HG03469 (cell line): Measurements from ENCODE around the gene CCNI.
"Not testable (repeated sequence)": the region's sequence is repeated elsewhere in the genome, so short reads cannot be mapped to it uniquely, and the experiment has no call there.

ENCODE experiments used
- ATAC-seq: cut with Tn5 transposase; IDR thresholded peaks from one replicate; pipeline ENCODE4 v1.9.1; 2021; ENCODE audit warnings: mild to moderate bottlenecking, moderate library complexity, moderate number of reproducible peaks; ENCODE audit not compliant: unreplicated experiment

CCNI gene, protein sequence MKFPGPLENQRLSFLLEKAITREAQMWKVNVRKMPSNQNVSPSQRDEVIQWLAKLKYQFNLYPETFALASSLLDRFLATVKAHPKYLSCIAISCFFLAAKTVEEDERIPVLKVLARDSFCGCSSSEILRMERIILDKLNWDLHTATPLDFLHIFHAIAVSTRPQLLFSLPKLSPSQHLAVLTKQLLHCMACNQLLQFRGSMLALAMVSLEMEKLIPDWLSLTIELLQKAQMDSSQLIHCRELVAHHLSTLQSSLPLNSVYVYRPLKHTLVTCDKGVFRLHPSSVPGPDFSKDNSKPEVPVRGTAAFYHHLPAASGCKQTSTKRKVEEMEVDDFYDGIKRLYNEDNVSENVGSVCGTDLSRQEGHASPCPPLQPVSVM

DNA sequence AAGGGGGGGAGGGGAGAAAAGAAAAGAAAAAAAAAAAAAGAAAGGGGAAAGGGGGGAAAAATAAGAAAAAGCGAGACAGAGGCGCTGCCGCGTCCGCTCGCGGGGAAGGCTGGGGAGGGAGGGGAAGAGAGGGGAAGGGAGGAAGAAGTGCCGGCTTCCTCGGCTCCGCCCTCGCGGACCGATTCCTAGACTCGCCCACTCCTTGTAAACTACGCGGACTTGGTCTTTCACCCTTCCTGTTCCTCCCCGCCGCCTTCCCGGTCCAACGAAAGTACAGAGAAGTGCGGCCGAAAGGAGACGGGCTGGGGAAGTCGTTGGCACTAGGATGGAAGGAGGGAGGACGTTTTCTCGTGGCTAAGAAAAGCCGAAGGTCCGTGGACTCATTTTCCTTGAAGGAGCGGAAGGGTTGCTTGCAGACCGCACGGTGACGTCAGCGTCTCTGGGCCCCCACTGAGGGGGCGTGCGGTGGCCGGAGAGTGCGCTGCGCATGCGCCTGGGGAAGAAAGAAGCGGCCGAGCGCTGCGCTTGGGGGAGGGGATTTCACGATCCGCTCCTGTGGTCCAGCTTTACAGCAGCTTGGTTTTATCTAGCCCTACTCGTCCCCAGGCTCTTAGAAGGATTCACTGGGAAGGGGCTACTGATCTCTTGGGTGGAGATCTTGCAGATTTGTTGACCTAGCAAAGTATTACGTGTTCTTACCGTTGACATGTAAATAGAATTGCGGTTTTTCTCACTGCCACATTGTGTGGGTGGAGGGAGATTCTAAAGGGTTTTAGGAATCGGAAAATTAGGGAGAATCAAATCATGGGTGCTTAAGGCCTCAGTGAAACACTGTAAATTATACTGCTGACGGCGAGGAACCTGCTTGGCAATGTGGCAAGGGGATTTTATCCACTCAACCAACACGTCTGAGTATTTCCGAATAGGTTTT lies at the start of gene CCNI:
Gene CCNI, minus strand, starts transcription at position 121 of the 931 bp plus-strand sequence. CDS start 9,627 bp downstream, outside the sequence.
- peak; percentile 39 for ATAC-seq

DNA sequence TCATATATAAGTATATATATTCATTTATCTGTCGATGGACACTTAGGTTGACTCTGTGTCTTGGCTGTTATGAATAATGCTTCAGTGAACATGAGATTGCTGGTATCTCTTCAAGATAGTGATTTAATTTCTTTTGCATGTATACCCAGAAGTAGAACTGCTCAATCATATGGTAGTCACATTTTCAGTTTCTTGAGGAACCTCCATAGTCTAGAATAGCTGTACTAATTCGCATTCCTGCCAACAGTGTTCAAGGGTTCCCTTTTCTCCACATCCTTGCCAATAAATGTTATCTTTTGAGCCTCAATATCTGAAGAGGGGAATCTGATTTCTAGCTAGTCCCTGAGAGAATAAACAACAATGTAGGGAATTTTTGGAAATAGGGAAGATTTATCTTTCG lies 48.8 kb upstream of the CCNI start:
- no peak for ATAC-seq

DNA sequence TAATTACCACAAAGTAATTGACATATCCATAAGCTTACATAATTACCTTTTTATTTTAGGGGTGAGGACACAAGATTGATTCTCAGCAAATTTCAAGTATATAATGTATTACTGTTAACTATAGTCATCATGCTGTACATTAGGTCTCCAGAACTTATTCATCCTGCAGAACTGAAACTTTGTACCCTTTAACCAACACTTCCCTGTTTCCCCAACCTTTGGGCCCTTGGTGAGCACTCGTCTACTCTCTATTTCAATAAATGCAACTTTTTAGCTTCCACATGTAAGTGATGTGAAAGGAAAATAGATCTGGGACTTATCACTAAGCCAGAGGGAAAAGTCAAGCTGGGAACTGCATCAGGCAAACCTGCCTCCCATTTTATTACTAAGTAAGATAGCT lies 47.6 kb upstream of the CCNI start:
- no peak for ATAC-seq

DNA sequence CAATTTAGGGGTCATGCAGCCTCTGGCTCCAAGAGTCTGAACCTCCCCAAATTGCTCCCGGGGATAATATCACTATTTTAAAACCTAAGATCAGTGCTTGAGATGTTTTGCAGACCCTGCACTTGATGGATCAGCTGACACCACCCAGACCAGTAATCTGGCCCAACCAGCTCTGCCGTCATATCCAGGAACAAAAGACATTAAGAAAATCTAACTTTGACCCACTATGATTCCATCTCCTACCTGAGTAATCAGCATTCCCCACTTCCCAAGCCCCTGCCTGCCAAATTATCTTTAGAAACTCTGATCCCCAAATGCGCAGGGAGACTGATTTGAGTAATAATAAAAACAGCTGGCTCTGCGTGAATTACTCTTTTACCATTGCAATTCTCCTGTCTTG lies 46.9 kb upstream of the CCNI start:
- ATAC-seq, result no peak

DNA sequence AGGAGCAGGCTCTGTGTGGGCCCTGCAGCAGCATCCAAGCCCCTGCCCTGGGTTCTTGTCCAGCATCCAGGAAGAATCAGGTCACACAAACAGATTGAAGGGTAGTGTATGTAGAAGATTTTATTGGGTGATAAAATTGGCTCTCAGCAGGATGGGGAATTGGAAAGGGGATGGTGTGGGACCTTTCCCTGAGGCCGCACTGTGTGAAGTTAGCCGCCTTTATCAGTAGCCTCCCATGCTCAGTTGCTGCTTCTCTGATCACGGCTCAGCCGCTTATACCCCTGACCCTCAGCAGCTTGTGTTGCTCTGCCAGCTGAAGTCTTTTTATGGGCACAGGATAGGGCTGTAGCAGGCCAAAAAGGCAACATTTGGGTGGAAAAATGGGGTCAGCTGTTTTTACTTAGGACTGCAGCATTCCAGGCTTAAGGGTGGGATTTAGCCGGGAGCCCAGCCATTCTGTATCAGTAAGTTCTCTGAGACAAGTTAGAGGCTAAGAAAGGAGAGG lies 46.0 kb upstream of the CCNI start:
- no peak for ATAC-seq

DNA sequence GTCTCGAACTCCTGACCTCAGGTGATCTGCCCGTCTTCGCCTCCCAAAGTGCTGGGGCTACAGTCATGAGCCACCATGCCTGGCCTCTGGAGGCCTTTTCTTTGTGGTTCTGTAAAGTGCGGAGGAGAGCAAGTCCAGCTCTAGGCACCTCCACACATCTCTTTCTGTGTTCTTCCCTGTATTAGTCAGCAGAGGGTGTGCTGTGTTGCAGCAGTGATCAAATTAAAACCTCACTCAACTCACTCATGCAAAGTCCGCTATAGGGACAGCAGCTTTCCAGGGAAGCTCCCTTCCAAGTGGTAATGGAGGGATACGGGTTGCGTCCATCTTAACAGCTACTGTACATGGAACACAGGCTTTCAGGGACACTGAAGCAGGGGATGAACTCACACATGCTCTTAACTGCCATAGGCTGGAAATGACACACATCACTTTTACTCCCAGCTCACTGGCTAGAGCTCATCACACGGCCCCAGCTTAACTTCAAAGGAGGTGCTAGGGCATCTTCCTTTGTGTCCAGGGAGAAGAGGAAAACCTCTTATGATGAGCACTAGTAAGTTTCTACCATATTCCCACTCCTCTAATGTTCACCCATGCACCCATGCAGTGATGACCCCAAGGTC lies 45.2 kb upstream of the CCNI start:
- peak; percentile 86 for ATAC-seq

DNA sequence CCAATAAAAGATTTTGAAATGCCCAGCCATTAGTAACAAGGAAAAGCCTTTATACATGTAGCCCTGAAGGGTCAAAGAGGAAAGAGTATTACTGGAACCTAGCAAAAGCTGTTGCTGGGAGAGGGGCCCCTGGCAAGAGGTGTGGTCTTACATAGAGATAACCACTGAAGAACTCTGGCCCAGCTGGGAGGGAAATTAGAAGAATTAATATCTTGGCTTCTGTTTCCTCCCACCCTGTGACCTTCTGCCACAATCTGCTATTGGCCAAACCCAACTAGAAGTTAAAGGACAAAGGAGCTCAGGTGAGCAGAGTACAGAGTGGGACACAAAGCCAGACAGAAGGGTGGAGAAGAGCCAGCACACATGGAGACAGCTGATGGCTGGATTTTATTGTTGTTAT lies 41.9 kb upstream of the CCNI start:
- ATAC-seq, result no peak

DNA sequence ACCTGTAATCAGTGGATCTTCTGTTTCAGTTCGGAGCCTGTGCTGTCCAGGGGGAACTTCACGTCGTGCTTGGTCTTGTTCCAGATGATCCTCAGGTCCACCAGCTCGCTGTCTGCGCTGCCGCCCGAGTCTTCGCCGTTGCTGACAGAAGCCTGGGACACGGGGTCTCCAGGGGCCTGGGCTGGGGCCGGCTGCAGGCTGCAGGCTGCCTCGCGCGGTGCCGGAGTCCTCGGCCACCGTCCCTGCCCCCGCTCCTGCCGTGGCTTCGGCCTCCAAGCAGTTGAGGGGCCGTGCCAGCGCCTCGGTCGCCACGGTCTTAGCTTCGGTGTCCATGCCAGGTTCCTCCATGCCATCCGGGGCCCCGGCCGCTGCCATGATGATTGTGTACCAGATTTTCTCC lies 37.3 kb upstream of the CCNI start:
- ATAC-seq, result no peak

DNA sequence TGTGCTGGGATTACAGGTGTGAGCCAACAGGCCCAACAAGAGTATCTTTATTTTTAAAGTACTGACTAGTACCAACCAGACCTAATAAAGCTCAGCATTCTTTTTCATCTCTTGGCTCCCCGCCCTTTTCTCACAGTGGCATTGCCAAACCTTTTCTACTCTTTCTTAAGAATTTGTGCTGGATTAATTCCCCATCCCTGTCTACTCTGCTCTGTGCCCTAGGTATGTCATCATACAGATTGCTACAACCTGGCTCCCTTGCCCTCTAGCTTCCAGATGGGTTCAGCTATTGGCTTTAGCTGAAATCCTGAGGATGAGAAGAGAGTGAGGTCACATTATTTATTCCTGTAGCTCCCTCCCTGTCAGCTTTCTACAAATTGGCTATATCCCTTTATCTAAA lies 34.9 kb upstream of the CCNI start:
- no peak for ATAC-seq

DNA sequence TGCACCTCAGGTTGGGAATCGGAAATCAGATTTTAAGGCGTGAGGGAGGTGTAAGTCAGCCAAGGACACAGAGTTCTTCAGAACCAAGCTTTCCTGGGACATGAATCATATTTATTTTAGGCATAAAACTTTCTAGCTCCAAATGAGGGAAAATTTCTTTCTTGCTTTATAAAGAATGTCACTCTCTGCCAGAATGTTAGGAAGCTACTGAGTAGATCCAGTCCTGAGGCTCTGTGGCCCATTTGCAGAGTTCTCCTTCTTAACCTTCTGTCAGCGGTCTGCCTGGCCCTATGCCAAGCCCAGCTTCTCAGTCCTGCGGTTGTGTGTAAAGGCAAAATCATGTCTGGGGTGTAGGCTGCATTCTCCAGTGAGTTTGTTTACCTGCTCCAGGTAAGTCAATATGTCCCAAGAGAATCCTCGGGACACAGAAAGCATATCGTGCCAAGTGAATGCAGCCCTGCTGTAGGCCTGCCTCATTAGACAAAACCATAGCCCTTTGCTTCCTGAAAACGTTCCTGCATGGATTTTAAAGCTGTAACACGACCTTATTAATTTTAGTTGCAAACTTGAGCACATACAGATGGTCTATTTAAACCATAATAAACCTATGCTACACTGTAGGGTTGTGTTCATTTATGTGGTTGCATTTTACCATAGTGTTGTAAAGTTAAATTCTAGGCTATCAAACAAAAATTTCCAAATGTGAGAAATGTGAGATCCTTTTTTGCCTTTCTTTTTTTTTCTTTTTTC lies 29.2 kb upstream of the CCNI start:
- ATAC-seq, result no peak

DNA sequence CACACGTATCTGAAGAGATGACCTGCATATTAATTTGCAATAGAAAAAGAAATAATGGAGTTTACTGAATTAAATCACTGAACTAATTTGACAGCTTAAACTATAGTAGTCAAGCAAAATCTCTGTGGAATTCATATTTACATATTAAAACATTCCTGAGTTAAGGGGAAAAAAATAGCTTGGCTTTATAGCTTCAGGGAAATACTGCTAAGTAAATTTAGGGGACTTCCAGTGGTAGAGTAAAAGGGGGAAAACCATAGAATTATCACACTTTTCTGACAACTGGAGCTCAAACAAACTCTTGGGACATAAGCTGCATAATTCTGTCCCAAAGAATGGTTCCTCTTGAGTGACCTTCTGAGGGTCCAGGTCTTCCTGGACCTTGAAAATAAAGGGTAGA lies 28.6 kb upstream of the CCNI start:
- ATAC-seq, result no peak

DNA sequence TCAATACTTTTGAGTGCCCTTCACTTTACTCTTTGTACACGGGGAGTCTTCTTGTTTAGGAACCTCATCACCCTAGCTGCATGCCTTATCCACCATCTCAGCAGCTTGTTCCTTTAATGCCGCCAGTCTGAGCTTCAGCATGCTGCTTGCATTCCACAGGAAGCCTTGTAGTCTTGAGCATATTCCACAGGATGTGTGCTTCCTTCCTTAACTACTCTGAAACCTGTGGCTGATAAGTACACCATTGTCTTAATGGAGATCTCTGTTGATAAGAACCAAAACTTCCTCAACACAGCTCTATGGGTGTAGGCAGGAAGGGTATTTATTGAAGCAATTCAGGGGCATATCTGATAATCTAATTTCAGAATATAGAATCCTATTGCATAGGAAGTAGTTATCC lies 24.4 kb upstream of the CCNI start:
- ATAC-seq, result no peak

DNA sequence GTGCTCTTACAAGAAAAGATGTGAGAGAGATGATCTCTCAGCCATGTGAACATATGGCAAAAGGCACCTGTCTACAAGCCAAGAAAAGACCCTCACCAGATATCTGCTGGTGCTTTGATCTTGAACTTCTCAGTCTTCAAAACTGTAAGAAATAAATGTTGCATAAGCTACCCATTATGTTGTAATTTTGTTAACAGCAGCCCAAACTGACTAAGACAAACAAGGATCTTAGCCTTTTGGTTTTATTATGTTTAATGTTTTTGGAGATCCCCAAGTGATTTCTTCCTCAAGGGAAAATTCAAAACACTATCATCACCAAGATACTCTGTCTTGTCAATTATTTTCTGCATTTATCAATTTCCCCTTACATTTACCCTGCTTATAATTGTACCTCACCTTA lies 21.8 kb upstream of the CCNI start:
- ATAC-seq, result no peak

DNA sequence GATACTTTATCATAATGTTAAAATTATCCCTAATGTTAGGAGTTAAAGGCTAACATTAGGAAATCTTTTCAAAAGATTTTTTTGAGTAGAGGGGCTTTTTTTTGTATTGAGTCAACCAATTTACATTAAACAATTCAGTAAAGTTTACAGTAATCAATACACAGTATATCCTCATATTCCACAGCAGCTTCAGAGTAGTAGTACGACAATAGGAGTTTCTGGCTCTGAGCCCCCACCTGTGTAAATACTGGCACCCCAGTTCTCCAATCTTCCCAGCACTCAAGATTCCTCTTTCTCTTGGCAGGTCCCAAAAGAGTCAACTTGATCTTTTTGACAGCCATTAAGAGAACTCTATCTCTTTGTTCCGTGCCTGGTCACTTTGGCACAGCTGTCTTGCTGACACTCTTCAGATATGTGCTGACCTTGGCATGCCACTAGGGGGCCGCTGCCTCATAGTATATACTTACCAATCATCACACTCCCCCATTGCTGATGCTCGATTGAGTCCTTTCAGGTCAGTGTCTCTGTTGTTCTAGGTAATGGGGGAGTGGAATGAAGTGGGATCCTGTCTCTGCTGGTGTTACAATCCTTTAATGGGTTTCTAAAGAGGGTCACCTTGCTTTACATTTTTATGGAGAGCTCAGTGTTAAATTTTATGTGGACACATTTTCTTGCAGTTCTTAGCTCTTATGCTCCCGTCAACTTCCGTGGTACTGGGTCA lies 19.5 kb upstream of the CCNI start:
- ATAC-seq, result peak; percentile 96

DNA sequence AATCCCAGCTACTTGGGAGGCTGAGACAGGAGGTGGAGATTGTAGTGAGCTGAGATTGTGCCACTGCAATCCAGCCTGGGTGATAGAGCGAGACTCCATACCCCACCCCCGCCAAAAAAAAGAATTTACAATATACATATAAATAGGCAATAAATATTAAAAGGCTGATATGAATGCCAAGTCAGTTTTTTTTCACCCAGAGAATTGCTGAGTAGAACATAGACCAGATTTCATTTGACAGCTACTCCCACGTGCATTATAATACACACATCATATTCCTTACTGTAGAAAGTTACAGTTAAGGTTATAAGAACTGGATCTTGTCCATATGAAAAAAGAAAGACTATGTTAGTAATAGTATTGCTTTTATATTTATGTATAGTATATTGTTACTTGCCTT lies 18.7 kb upstream of the CCNI start:
- ATAC-seq, result no peak

DNA sequence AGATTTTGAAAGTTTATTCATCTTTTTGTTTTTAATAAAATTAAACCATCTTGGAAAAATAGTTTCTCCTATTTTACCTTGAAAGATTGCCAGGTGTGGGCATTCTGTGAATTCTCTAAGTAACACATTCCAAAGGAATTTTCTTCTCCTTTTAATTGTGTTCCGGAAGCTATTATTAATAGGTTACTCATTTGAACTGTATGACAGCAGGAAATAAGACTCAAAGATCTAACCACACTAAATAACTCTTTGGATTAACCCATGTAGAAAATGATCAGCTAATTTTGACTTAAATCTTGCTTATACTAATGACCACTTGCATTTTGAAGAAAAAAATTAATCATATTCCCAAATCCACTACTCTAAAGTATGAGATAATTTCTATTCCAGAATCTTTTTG lies 17.6 kb upstream of the CCNI start:
- ATAC-seq, result no peak

DNA sequence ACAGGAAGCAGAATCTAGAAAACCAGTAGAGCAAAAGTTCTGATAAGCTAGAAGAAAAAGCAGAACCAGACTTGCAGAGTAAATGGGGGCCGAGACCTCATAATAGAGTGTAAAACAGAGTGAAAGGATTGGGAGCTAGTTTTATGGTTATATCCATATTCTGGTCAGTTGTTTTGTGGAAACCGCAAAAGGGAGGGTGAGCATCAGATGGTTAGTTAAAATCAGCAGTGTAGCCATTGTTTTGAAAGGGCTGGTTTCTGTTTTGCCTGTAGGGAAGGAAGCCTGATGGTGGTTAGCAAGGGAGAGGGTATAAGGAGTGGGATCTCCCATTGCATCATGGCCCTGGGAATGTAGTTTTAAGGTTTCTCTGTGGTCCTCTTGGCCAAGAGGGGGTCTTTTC lies 17.2 kb upstream of the CCNI start:
- ATAC-seq, result no peak

DNA sequence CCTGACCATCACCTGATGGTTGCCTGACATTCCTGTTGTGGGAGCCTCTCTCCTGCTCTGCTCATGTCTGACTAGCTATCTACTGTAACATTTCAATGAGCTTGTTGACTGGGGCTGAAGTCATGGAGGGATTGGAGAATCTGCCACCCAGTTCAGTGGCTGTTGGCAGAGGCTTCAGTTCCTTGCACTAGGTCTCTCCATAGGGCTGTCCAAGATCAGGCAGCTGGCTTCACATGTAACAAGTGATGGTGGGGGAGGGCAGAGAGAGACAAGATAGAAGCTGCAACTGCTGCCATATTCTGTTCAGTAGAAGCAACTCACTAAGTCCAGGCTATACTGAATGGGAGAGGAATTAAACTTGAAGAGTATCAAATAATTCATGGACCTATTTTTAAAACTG lies 14.1 kb upstream of the CCNI start:
- ATAC-seq, result no peak

DNA sequence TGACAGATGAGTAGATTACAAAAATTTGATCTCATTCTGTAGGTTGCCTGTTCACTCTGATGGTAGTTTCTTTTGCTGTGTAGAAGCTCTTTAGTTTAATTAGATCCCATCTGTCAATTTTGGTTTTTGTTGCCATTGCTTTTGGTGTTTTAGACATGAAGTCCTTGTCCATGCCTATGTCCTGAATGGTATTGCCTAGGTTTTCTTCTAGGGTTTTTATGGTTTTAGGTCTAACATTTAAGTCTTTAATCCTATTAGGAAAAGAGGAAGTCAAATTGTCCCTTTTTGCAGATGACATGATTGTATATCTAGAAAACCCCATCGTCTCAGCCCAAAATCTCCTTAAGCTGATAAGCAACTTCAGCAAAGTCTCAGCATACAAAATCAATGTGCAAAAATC lies 11.2 kb upstream of the CCNI start:
- ATAC-seq, result not testable (repeated sequence)

DNA sequence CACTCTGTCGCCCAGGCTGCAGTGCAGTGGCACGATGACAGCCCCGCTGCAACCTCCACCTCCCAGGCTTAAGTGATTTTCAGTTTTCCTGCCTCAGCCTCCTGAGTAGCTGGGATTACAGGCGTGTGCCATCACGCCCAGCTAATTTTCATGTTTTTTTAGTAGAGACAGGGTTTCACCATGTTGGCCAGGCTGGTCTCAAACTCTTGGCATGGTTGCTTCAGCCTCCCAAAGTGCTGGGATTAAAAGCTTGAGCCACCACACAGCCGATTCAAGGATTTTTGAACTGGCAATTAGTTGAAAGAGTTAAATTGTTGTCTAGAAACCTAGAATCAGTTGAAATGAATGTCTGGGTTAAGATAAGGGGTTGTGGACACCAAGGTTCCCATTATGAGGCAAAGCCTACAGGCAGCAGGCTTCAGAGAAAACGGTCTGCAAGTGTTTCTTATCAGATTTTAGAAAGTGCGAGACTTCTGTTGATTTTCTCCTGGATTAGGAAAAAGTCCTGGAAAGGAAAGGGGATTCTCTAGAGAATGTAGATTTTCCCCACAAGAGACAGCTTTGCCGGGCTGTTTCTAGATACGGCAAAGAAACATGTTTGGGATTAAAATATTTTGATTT lies 8.3 kb upstream of the CCNI start:
- no peak for ATAC-seq
